ENCODE data around the gene SLK.
A peak's percentile ranks its signal among the peaks of the same experiment; 100 is the strongest.

The SLK gene

GRCh38 chr10:104069613-104070012 is 102.7 kb downstream of the SLK start:
- H3K4me1 ChIP-seq (ENCODE audit: control insufficient read depth, insufficient read depth, low read length), result peaks cover 10% of the 10 kb centered on the region
- no peaks in the 10 kb centered on the region for H3K27me3 ChIP-seq (ENCODE audit: control insufficient read depth, insufficient read depth, low read length)
- no peak overlapping the region for H3K9ac ChIP-seq (ENCODE audit: low read depth, low read length)
- H3K9me3 ChIP-seq (ENCODE audit: control insufficient read depth, insufficient read depth, low read length), result no peaks in the 10 kb centered on the region
- H3K4me3 ChIP-seq (ENCODE audit: low read depth, low read length), result no peak overlapping the region
- no peaks in the 10 kb centered on the region for H3K36me3 ChIP-seq (ENCODE audit: control insufficient read depth, insufficient read depth, low read length)

- Histone ChIP-seq H3K4me1 (ENCODE audit: control insufficient read depth, insufficient read depth, low read length) (peaks cover 22% of the 10 kb centered on the region), H3K27me3 (ENCODE audit: control insufficient read depth, insufficient read depth, low read length) (peaks cover 3% of the 10 kb centered on the region), H3K36me3 (ENCODE audit: control insufficient read depth, insufficient read depth, low read length) (no peaks in the 10 kb centered on the region), H3K4me3 (ENCODE audit: low read depth, low read length) (no peak overlapping the region), H3K9ac (ENCODE audit: low read depth, low read length) (no peak overlapping the region), H3K9me3 (ENCODE audit: control insufficient read depth, insufficient read depth, low read length) (no peaks in the 10 kb centered on the region)
These were observed 105.8 kb downstream of the SLK start for GRCh38 chr10:104072786-104073185.

- Histone ChIP-seq H3K9me3 (ENCODE audit: control insufficient read depth, insufficient read depth, low read length) (no peaks in the 10 kb centered on the region), H3K4me3 (ENCODE audit: low read depth, low read length) (no peak overlapping the region), H3K4me1 (ENCODE audit: control insufficient read depth, insufficient read depth, low read length) (peaks cover 17% of the 10 kb centered on the region), H3K36me3 (ENCODE audit: control insufficient read depth, insufficient read depth, low read length) (no peaks in the 10 kb centered on the region), H3K27me3 (ENCODE audit: control insufficient read depth, insufficient read depth, low read length) (peaks cover 3% of the 10 kb centered on the region), H3K9ac (ENCODE audit: low read depth, low read length) (no peak overlapping the region)
These were observed 107.6 kb downstream of the SLK start for GRCh38 chr10:104074505-104074904.

GRCh38 chr10:104076743-104077160 is 109.8 kb downstream of the SLK start:
- peak overlapping the region; percentile 18 for H3K4me3 ChIP-seq (ENCODE audit: low read depth, low read length)
- H3K27me3 ChIP-seq (ENCODE audit: control insufficient read depth, insufficient read depth, low read length), result peaks cover 3% of the 10 kb centered on the region
- H3K9ac ChIP-seq (ENCODE audit: low read depth, low read length), result no peak overlapping the region

GRCh38 chr10:104077247-104077646 is 110.3 kb downstream of the SLK start:
- Histone ChIP-seq H3K9ac (ENCODE audit: low read depth, low read length) (no peak overlapping the region), H3K9me3 (ENCODE audit: control insufficient read depth, insufficient read depth, low read length) (no peaks in the 10 kb centered on the region), H3K27me3 (ENCODE audit: control insufficient read depth, insufficient read depth, low read length) (peaks cover 3% of the 10 kb centered on the region), H3K4me3 (ENCODE audit: low read depth, low read length) (peak overlapping the region; percentile 18), H3K36me3 (ENCODE audit: control insufficient read depth, insufficient read depth, low read length) (no peaks in the 10 kb centered on the region), H3K4me1 (ENCODE audit: control insufficient read depth, insufficient read depth, low read length) (peaks cover 17% of the 10 kb centered on the region)

More at GRCh38 chr10:104076743-104077160, 109.8 kb downstream of the SLK start:
- Histone ChIP-seq H3K9me3 (ENCODE audit: control insufficient read depth, insufficient read depth, low read length) (no peaks in the 10 kb centered on the region), H3K36me3 (ENCODE audit: control insufficient read depth, insufficient read depth, low read length) (no peaks in the 10 kb centered on the region), H3K4me1 (ENCODE audit: control insufficient read depth, insufficient read depth, low read length) (peaks cover 17% of the 10 kb centered on the region)

GRCh38 chr10:104077663-104078151 is 110.8 kb downstream of the SLK start:
- Histone ChIP-seq H3K9ac (ENCODE audit: low read depth, low read length) (no peak overlapping the region), H3K4me3 (ENCODE audit: low read depth, low read length) (no peak overlapping the region), H3K9me3 (ENCODE audit: control insufficient read depth, insufficient read depth, low read length) (no peaks in the 10 kb centered on the region), H3K27me3 (ENCODE audit: control insufficient read depth, insufficient read depth, low read length) (peaks cover 3% of the 10 kb centered on the region), H3K36me3 (ENCODE audit: control insufficient read depth, insufficient read depth, low read length) (no peaks in the 10 kb centered on the region), H3K4me1 (ENCODE audit: control insufficient read depth, insufficient read depth, low read length) (peaks cover 17% of the 10 kb centered on the region)

Measured in iPS-15b (cell line).